Lung (tissue), 12 donors: ENCODE measurements around the gene NECAP2. TPM values are rescaled to one million over a fixed set of nuclear protein-coding genes. Genes with fewer than 3 reads are reported as not detected.
"Not testable (repeated sequence)": the region's sequence is repeated elsewhere in the genome, so short reads cannot be mapped to it uniquely, and the experiment has no call there.

Source experiments
- ATAC-seq: fragments of 200-7000 bp; cut with Tn5 transposase; one replicate; pipeline ENCODE4 v1.9.1; 2020; ENCODE audit warnings: moderate number of reproducible peaks; ENCODE audit not compliant: insufficient read depth, low FRiP score
- DNase-seq, 3 donors: peaks; one replicate each; pipeline ENCODE4 v3.0.0-alpha.2; 2013 to 2017
- H3K27ac ChIP-seq, 2 donors: one replicate each; pipeline ENCODE4 v1.5.1; 2013; ENCODE audit warnings: mild to moderate bottlenecking in 2 of 2, moderate library complexity in 2 of 2, control low read depth in 1 of 2, inconsistent platforms in 1 of 2, low read depth in 1 of 2, low read length in 1 of 2
- H3K27me3 ChIP-seq, 3 donors: one replicate each; pipeline ENCODE4 v1.5.1; 2013; ENCODE audit warnings: low read length in 2 of 3; ENCODE audit not compliant: control insufficient read depth in 3 of 3, insufficient read depth in 3 of 3
- H3K36me3 ChIP-seq, 4 donors: one replicate each; pipeline ENCODE4 v1.5.1; 2013; ENCODE audit warnings: low read length in 4 of 4, mild to moderate bottlenecking in 1 of 4, moderate library complexity in 1 of 4; ENCODE audit not compliant: control insufficient read depth in 4 of 4, insufficient read depth in 4 of 4
- H3K4me1 ChIP-seq, 5 donors: one replicate each; pipeline ENCODE4 v1.5.1; 2013; ENCODE audit warnings: low read length in 5 of 5, mild to moderate bottlenecking in 2 of 5, moderate library complexity in 1 of 5; ENCODE audit not compliant: control insufficient read depth in 5 of 5, insufficient read depth in 5 of 5
- H3K4me3 ChIP-seq: one replicate; pipeline ENCODE4 v1.5.1; 2013; ENCODE audit warnings: mild to moderate bottlenecking, control low read depth, moderate library complexity
- H3K9ac ChIP-seq, 2 donors: one replicate each; pipeline ENCODE4 v1.5.1; 2013; ENCODE audit warnings: low read length in 2 of 2, control low read depth in 1 of 2; ENCODE audit not compliant: insufficient read depth in 1 of 2
- H3K9me3 ChIP-seq, 4 donors: one replicate each; pipeline ENCODE4 v1.5.1; 2013; ENCODE audit warnings: low read length in 3 of 4, mild to moderate bottlenecking in 1 of 4, moderate library complexity in 1 of 4; ENCODE audit not compliant: control insufficient read depth in 4 of 4, insufficient read depth in 3 of 4
- CTCF ChIP-seq: IDR thresholded peaks from 2 replicates; pipeline ENCODE4 v1.5.1; 2012; ENCODE audit warnings: mild to moderate bottlenecking; ENCODE audit errors: control extremely low read depth, extremely low read depth
- WGBS, 2 donors: extraction: QIAGEN DNeasy Blood & Tissue Kit; methylation state at CpG; one replicate each; pipeline ENCODE4 v1.1.7; 2013; 5-methylcytosine and 5-hydroxymethylcytosine counted together
- polyA plus RNA-seq, 2 donors: library from polyadenylated mRNA; stranded (reverse); fragments of 200-250 nt; gene quantifications; one replicate each; pipeline ENCODE4 v1.2.1, GENCODE V29; 2013
- total RNA-seq, 2 donors: library from RNA; depleted of rRNA in 1 of 2; stranded (reverse); fragments of >200 nt in 1 of 2; gene quantifications; one replicate each; pipeline ENCODE4 v1.2.1, GENCODE V29; 2014 to 2021
- donor health status: control.
- donor health status: control.
- donor health status: Bipolar disorder and iron deficiency.
- donor health status: healthy.
- donor health status: DM: yes; HTN: yes; CAD: no.

Gene NECAP2
- total and polyA plus RNA-seq, 4 donors, result 42.8 to 83.8 (median 76.9) TPM

GRCh38 chr1:16484501-16484835 is 43.9 kb downstream of the NECAP2 start:
- no peak overlapping the region for H3K9ac ChIP-seq
- DNase-seq (no peak), ATAC-seq (no peak)
- H3K4me3 ChIP-seq, result no peak overlapping the region
- H3K36me3 ChIP-seq, result peaks cover 4 to 30% (median 15%) of the 10 kb centered on the region in 4 donors
- H3K27me3 ChIP-seq, result no peaks in the 10 kb centered on the region
- WGBS, 2 donors, result 97 to 98% methylated on average over 6 to 8 of the region's 8 CpGs
- no peak for TF ChIP-seq CTCF
- no peaks in the 10 kb centered on the region for H3K9me3 ChIP-seq
- H3K4me1 ChIP-seq, result no peaks in the 10 kb centered on the region
- no peak overlapping the region for H3K27ac ChIP-seq

- Histone ChIP-seq H3K9ac (no peak overlapping the region), H3K36me3 (peaks cover 4 to 30% (median 15%) of the 10 kb centered on the region in 4 donors), H3K9me3 (no peaks in the 10 kb centered on the region), H3K4me1 (no peaks in the 10 kb centered on the region), H3K27ac (no peak overlapping the region), H3K27me3 (no peaks in the 10 kb centered on the region), H3K4me3 (no peak overlapping the region)
- 91 to 93% methylated on average over 6 of the region's 6 CpGs for WGBS, 2 donors
- no peak for DNase-seq
- ATAC-seq, result no peak
- no peak for TF ChIP-seq CTCF
These were observed 44.4 kb downstream of the NECAP2 start for GRCh38 chr1:16484931-16485330.

GRCh38 chr1:16486316-16486715 is 45.8 kb downstream of the NECAP2 start:
- not testable (repeated sequence) for ATAC-seq, DNase-seq
- 95 to 96% methylated on average over 8 of the region's 8 CpGs for WGBS, 2 donors

GRCh38 chr1:16487011-16487410 is 46.5 kb downstream of the NECAP2 start:
- H3K4me3 ChIP-seq, H3K9me3 ChIP-seq, DNase-seq, H3K27ac ChIP-seq, H3K27me3 ChIP-seq, H3K9ac ChIP-seq, ATAC-seq, H3K4me1 ChIP-seq: not testable (repeated sequence)
- H3K36me3 ChIP-seq, result peaks cover 4 to 23% (median 9%) of the 10 kb centered on the region in 4 donors

More at GRCh38 chr1:16486316-16486715, 45.8 kb downstream of the NECAP2 start:
- H3K27me3 ChIP-seq, H3K4me3 ChIP-seq, H3K4me1 ChIP-seq, H3K9ac ChIP-seq, H3K27ac ChIP-seq, H3K9me3 ChIP-seq: not testable (repeated sequence)
- peaks cover 4 to 26% (median 10%) of the 10 kb centered on the region in 4 donors for H3K36me3 ChIP-seq

GRCh38 chr1:16489195-16489880 is 48.8 kb downstream of the NECAP2 start:
- DNase-seq, result not testable (repeated sequence)

More at GRCh38 chr1:16489195-16489880, 48.8 kb downstream of the NECAP2 start:
- H3K9me3 ChIP-seq, H3K27me3 ChIP-seq, H3K4me3 ChIP-seq, H3K9ac ChIP-seq, H3K4me1 ChIP-seq, ATAC-seq, H3K27ac ChIP-seq: not testable (repeated sequence)
- H3K36me3 ChIP-seq, result peaks cover 4 to 12% (median 9%) of the 10 kb centered on the region in 4 donors
- 92 to 98% methylated on average over 9 of the region's 9 CpGs for WGBS, 2 donors
